ENCODE data around the gene FAM149A.

DNA sequence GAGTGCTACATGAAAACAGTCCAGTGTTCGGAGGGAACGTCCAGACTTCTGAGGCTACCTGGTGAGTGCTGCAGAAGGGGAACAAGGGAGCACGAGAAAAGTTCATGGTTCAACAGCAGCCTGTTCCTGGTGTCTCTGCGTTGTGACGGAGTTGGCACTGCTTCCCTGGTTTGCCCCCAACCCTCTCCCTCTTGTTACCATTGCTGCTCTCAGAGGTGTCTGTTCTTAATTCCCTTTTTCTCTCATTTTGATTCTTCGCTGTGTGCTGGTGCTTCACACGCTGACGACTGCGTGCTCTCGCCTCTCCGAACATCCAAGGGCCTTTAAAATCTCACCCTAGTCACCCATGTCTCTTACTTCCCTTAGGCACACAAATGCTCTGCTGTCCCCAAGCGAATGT, 1.6 kb upstream of the FAM149A start:
- no peak for TF ChIP-seq POLR2A (IDR thresholded peaks at IDR 0.05; ENCODE audit: borderline replicate concordance, extremely low read depth, insufficient read depth, insufficient read length)
- TF ChIP-seq, protein P1, sequence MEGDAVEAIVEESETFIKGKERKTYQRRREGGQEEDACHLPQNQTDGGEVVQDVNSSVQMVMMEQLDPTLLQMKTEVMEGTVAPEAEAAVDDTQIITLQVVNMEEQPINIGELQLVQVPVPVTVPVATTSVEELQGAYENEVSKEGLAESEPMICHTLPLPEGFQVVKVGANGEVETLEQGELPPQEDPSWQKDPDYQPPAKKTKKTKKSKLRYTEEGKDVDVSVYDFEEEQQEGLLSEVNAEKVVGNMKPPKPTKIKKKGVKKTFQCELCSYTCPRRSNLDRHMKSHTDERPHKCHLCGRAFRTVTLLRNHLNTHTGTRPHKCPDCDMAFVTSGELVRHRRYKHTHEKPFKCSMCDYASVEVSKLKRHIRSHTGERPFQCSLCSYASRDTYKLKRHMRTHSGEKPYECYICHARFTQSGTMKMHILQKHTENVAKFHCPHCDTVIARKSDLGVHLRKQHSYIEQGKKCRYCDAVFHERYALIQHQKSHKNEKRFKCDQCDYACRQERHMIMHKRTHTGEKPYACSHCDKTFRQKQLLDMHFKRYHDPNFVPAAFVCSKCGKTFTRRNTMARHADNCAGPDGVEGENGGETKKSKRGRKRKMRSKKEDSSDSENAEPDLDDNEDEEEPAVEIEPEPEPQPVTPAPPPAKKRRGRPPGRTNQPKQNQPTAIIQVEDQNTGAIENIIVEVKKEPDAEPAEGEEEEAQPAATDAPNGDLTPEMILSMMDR (IDR thresholded peaks at IDR 0.05 in 2 of 3, conservative IDR thresholded peaks at IDR 0.05 in 1 of 3; ENCODE audit: borderline replicate concordance in 1 of 3, insufficient read depth in 1 of 3, low read depth in 2 of 3, low read length in 2 of 3) = no peak
- no peak for TF ChIP-seq POLR2AphosphoS5 (IDR thresholded peaks at IDR 0.05; ENCODE audit: low read depth, low read length)
- no peak for TF ChIP-seq TCF7L2 (IDR thresholded peaks at IDR 0.05; ENCODE audit: borderline replicate concordance, extremely low read depth, insufficient read depth, insufficient read length)
- TF ChIP-seq SRF (IDR thresholded peaks at IDR 0.05; ENCODE audit: low read depth) = no peak

Data from HCT116 (cell line).